HG03354 (cell line): ENCODE data around the gene GBA3.
A peak's percentile ranks its signal among the peaks of the same experiment; 100 is the strongest.

Source experiments
- ATAC-seq: cut with Tn5 transposase; IDR thresholded peaks from one replicate; pipeline ENCODE4 v1.9.1; 2021; ENCODE audit warnings: mild to moderate bottlenecking; ENCODE audit not compliant: unreplicated experiment, poor library complexity, severe bottlenecking

GBA3 gene

GRCh38 chr4:22689428-22689827 is 3.3 kb upstream of the GBA3 start:
- ATAC-seq = no peak

DNA sequence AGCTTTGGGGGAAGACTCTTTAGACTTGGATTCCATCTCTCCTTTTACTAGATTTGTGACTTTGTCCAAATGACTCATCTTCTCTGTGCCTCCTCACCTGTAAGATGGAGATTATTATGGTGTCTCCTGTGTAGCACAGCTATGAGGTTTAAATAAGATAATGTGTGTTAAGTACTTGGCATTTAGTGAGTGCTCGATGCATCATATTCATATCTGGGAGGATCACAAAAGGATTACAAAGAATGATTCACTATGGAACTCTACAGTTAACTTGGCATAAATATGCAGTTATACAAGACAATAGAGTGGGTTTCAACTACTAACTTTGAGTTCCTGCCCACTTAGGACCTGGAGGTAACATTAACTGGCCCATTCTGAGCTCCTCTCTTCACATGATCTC is 2.3 kb downstream of the GBA3 start:
- no peak for ATAC-seq

DNA sequence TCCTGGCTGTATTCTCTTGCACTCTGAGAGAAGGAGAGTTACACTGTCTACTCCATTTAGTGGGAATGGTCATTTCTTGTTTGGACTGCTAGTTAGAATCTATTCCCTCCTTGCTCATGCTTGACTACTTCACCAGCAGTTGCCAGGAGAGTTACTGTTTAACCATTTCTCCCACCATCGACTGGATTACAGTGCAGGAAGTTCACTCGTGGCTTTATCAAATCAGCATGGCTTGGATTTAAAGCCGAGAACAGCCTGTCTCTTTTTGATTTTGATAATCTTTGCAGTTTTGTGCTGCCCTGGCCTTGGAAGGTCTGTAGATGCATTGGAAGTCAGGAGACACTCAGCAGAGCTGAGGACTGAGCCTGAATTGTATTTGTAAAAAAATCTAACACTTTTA is 3.2 kb downstream of the GBA3 start:
- no peak for ATAC-seq

DNA sequence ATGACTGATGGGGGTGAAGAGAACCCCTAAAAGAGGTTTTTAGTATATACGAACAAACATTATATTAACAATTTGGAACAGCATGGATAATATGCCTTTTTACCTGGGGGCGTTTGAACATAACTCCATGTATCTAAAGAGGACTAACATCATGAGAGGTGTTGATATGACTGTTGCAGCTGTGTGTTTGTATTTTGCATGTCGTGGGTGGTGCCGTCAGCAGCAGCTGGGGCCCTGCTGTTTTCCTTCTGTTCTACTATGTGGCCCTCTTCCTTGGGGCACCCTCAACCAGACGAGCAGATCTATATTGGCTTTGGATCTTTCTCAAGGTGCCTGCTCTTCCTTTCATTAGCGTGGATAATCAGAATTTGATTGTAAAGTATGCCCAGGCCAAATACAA is 11.2 kb downstream of the GBA3 start:
- ATAC-seq = no peak

DNA sequence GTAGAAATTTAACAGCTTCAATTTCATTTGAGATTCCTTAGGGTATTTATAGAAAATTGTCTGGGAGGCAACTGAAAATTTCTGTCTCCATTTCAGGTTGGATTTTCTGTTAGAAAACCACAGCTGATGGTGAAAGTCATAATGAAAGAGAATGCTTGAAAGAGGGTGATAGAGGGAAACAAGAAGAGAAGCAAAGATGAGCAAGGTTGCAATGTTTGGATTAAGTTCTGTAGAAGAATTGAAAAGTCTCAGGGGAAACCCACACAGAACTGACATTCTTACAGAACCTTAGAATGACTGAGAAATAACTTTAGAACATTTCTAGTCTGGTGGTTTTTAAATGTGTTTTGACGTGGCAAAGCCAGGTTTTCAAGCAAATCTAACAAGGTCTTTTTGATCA is 14.7 kb downstream of the GBA3 start:
- ATAC-seq = peak; percentile 79

GRCh38 chr4:22708961-22709360 is 16.2 kb downstream of the GBA3 start:
- ATAC-seq = no peak

DNA sequence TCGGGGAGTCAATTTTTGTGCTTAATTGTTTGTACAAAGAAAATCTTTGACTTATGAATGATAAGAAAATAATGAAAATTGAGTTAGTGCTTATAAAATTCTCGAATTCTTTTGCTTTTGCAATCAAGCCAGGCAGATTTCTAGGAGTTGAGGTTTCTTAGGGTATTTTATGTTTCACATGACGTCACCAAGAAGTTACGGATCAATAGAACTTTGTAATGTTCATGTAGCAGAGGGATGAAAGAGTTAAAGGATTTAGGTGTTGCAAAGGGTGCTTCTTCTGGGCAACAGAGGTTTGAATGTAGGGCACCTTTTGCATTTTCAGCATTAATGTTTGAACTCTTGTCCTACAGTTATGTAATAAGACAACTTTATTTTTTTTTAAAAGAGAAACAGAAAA is 19.4 kb downstream of the GBA3 start:
- ATAC-seq = no peak

GRCh38 chr4:22712529-22712928 is 19.8 kb downstream of the GBA3 start:
- no peak for ATAC-seq

GRCh38 chr4:22713841-22714240 is 21.1 kb downstream of the GBA3 start:
- no peak for ATAC-seq

DNA sequence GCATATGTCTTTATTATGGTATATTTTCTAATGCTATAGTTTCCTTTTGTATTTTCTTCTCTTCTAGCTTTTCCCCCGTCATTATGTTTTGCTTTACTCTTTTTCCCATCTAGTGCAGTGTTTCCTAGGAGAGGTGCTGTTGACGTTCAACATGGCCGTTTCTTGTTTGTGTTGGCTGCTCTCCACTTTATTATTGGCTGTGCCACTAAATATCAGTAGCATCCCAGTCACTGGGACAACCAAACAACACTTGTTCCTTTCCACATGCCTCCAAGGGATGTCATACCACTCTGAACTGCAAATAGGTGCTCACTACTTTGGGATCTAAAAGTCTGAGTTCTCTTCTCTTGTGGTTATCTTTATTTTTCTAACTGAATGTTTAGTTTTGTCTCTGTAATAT is 26.5 kb downstream of the GBA3 start:
- ATAC-seq = no peak

GRCh38 chr4:22720091-22720490 is 27.4 kb downstream of the GBA3 start:
- ATAC-seq = no peak

GRCh38 chr4:22721204-22721603 is 28.5 kb downstream of the GBA3 start:
- peak; percentile 59 for ATAC-seq

- ATAC-seq = no peak
Measured at GRCh38 chr4:22730021-22730420, 37.3 kb downstream of the GBA3 start.

GRCh38 chr4:22733816-22734215 is 41.1 kb downstream of the GBA3 start:
- no peak for ATAC-seq

DNA sequence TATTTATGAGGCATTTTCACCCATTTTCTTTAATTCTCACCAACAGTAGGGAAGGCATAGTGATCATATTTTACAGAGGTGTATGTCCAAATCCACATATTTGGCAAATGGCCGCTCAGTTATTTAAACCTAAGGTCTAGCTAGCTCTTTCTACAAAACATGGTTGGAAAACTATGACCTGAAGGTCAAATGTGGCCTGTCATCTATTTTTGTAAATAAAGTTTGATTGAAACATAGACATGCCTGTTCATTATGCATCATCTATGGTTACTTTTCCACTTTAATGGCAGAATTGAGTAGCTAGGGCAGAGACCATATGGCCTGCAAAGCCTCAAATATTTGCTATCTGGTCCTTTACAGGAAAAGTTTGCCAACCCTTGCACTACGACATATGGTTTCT is 44.2 kb downstream of the GBA3 start:
- no peak for ATAC-seq

GRCh38 chr4:22739968-22740367 is 47.2 kb downstream of the GBA3 start:
- no peak for ATAC-seq

GRCh38 chr4:22741744-22742143 is 49.0 kb downstream of the GBA3 start:
- no peak for ATAC-seq

GRCh38 chr4:22743290-22743689 is 50.6 kb downstream of the GBA3 start:
- ATAC-seq = no peak

- no peak for ATAC-seq
Measured at GRCh38 chr4:22744478-22745062, 51.8 kb downstream of the GBA3 start.

GRCh38 chr4:22745234-22745633 is 52.5 kb downstream of the GBA3 start:
- ATAC-seq = no peak

GRCh38 chr4:22754116-22754515 is 61.4 kb downstream of the GBA3 start:
- ATAC-seq = no peak

DNA sequence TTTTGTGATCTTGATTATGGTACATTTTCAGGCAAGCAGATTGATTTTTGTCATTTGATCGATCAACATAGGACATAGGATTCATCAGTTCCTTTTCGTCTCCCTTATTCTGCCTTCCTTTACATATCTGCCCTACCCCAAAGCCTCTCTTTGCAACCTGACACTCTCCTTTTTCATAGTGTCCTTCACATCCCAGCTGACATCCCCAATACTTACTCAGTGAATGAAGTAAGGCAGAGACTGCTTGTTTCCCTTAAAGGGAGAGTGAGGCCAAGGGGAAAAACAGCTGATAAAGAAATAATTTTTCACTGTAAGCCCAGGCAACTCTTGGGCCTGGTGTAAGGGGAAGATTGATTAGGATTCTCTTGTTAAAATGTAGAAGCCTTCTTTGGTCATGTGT is 69.8 kb downstream of the GBA3 start:
- no peak for ATAC-seq
